ENCODE measurements around the gene NAXE. TPM values are rescaled to one million over a fixed set of nuclear protein-coding genes. Genes with fewer than 3 reads are reported as not detected.
A peak's percentile ranks its signal among the peaks of the same experiment; 100 is the strongest.

Gene NAXE
- total and polyA plus RNA-seq, 2 of the 13 experiments (the other 11 are each of a cell fraction or from before 2014, with no cell fraction given) = 39.4 to 59.4 TPM

- TF ChIP-seq ZNF619 (CRISPR knock-in tag; IDR thresholded peaks at IDR 0.05) (peak; percentile 42; the same call in 1 of the 2 replicates), RELA (CRISPR knock-in tag; IDR thresholded peaks at IDR 0.05) (no peak), ZNF354B (CRISPR knock-in tag; IDR thresholded peaks at IDR 0.05) (no peak), HOXA5 (CRISPR knock-in tag; IDR thresholded peaks at IDR 0.05) (peak; percentile 55; the same call in 1 of the 2 replicates), ZNF782 (CRISPR knock-in tag; IDR thresholded peaks at IDR 0.05; ENCODE audit: borderline replicate concordance) (no peak), ARNT (IDR thresholded peaks at IDR 0.05) (no peak), ELF1 (CRISPR knock-in tag; IDR thresholded peaks at IDR 0.05) (peak; percentile 94), KDM1A (CRISPR knock-in tag; IDR thresholded peaks at IDR 0.05) (no peak), ZMYM2 (CRISPR knock-in tag; IDR thresholded peaks at IDR 0.05) (no peak), ZBTB25 (CRISPR knock-in tag; IDR thresholded peaks at IDR 0.05) (no peak), FOXM1 (CRISPR knock-in tag; IDR thresholded peaks at IDR 0.05) (no peak), E2F5 (CRISPR knock-in tag; conservative IDR thresholded peaks at IDR 0.05) (peak; percentile 99), SALL1 (CRISPR knock-in tag; IDR thresholded peaks at IDR 0.05) (peak; percentile 70), TARDBP (CRISPR knock-in tag; IDR thresholded peaks at IDR 0.05) (peak; percentile 56; the same call in 1 of the 2 replicates), ZNF839 (CRISPR knock-in tag; IDR thresholded peaks at IDR 0.05; ENCODE audit: borderline replicate concordance) (0 out of 2 replicates have a peak, but pooled peaks have one; percentile 73), FOXK1 (CRISPR knock-in tag; IDR thresholded peaks at IDR 0.05; ENCODE audit: borderline replicate concordance, low read depth) (peak; percentile 79), NFAT5 (CRISPR knock-in tag; IDR thresholded peaks at IDR 0.05) (no peak), PBX2 (CRISPR knock-in tag; IDR thresholded peaks at IDR 0.05) (no peak), SAFB2 (CRISPR knock-in tag; IDR thresholded peaks at IDR 0.05; ENCODE audit: borderline replicate concordance, low read depth) (no peak), SETDB1 (CRISPR knock-in tag; IDR thresholded peaks at IDR 0.05; ENCODE audit: borderline replicate concordance) (no peak), ZNF552 (CRISPR knock-in tag; IDR thresholded peaks at IDR 0.05; ENCODE audit: borderline replicate concordance) (no peak), ISX (CRISPR knock-in tag; conservative IDR thresholded peaks at IDR 0.05) (no peak)
Measured at GRCh38 chr1:156571919-156572662, 19.5 kb upstream of the NAXE start, which contains the start of gene IQGAP3 (continued).

Measured in HepG2 (cell line).